Activated CD8-positive, alpha-beta memory T cell treated with anti-CD3 and anti-CD28 coated beads, Interleukin-2, amount 50 U/mL, for 24 hours (primary cell): ENCODE results near the gene ANKRD53.

Experiments used
- DNase-seq: peaks from one replicate; pipeline ENCODE4 v3.0.0-alpha.2; 2020; ENCODE audit errors: extremely low read depth

Gene ANKRD53

DNA sequence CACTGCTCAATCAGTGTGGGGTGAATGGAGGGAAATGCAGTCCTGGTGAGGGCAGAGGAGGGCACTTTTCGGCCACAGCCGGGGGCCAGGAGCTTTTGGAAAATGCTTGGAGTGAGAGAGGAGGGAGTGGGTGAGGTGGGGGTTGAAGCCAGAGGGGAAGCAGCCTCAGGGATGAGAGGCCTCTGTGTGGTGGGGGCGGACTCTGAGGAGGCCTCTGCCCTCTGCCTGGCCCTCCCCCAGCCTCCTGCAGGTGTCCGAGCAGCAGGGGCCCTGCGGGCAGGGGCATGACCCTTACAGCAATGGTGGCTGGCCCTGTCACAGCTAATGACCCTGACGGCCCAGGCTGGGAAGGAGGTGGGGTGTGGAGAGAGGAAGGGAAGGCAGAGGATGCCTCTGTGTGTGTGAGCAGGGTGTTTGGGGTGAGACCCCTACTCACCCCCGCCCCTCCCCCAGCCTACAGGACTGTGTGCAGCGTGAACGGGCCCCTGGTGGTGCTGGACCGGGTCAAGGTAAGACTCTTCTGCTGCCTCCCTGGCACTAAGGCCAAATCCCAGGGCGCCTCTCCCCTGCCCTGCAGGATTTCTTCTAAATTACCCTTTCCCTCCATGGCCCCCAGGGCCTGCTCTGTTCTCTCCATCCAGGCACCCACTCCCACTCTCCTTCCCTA lies 35.1 kb upstream of the ANKRD53 start:
- DNase-seq = no peak

DNA sequence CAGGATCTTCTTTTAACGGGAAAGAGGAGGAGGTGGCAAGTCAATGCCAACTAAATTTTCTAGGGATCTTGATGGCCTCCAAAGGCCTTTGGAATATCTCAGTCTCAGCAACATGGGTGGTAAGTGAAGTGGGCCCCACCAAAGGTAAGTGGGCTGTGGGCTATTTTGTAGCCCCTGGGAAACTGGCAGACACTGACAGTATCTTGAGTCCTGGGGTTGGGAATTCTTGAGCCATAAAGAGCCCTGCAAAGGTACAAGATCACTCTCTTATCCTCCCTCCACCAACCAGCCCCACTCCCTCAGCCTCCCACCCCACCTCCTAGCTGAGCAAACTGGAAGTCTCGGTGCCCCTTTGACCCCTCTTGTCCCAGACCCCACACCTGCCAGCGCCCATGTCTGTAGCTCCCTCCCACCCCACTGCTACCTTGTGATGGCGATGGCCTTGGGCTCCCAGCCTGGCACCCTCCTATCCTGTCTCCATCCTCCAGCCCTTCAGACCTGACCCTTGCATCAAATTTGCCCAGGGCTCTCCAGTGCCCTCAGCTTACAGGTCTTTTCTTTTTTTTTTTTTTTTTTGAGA lies 34.2 kb upstream of the ANKRD53 start:
- DNase-seq = no peak

DNA sequence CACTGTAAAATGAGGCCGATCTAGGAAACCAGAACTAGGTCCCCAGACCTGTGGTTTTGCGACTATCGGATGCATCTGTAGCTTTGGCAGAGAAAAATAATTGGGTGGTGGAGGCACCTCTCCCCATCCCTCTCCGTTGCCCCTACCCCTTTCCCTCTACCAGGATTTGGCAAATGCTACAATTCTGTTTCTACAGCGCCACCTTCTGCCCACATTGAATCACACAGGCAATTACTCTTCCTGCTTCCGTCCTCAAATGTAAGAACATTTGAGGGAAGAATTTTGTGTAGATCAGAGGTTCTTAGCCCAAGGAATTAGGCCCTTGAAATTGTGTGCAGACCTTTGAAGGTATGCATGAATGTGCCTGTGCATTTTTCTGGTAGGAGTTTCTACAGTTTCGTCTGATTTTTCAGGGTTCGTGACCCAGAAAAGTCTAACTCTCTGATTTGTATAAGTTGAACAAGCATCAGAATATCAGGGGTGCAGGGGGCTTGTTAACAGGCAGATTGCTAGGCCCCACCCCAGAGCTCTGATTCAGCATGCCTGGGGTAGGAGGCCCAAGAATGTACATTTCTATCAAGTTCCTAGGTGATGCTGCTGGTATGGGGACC lies 31.5 kb upstream of the ANKRD53 start:
- no peak for DNase-seq

DNA sequence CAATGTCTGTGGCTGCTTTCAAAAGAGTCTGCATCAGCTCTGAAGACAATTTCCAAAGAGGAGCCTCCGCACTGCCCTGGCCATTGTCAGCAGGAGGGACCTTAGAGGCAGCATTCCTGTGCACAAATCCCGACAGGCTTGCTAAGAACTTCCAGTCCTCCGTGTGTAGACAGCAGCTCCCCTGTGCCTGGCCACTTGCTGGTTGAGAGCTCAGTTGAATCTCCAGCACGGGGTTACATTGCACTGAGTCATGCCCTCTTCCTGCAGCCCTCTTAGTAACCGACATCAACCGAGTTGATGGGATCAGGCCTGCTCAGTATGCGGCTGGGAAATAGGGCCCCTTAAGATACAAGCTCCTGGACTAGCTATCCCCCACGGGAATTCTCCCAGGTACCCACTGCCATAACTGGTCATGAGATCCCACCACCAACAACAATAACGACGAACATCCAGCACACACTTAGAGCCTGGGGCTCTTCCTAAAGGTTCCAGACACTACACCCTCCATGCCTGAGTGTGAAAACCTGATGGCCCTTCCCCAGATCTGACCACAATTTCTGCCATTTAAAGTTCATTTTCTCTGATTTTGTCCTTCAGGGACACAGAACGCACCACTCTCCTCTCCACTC lies 30.8 kb upstream of the ANKRD53 start:
- no peak for DNase-seq

DNA sequence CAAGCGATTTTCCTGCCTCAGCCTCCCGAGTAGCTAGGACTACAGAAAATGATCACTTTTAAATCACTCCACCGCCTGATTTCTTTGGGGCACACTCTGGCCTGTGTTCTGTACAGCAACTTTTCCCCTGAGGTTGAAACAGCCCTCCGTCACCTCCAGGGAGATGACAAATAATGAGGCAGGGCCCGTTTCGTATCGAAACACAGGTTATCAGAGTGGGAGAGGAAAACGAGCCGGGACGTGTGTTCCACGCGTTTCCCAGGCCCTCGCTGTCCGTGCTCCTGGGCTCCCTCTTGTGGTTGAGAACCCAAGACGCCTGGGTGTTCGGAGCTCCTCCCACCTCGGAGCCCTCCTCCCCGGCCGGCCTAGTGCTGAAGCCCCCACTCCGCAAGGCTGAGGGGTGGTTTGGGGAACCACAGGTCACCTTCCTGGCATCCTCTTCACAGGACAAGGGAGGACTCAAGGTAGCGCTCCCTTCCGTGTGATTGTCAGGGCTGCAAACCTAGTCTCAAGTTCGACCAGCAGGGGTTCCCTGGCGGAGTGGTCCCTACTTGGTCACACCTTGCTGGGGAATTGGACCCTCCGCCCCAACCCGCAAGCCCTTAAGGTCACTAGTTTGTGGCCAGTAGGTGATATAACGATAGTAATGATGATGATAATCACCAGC lies 30.0 kb upstream of the ANKRD53 start:
- DNase-seq = peak; percentile 59

DNA sequence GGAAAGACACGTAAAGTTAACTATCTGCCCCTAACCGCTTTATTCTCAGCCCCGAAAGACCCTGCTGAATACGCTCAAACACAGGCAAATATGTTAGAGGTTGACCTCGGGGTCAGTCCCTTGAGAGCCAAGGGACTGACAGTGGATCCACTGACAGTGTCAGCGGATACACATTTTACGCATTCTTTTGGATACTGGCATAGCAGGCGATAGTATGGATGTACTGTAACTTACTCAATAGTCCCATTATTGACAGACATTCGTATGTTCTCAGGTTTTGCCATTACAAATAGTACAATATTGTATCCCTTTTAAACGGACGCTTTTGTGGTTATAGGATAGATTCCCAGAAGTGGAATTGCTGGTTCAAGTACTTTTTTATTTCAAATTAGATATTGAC lies 29.3 kb upstream of the ANKRD53 start:
- no peak for DNase-seq

DNA sequence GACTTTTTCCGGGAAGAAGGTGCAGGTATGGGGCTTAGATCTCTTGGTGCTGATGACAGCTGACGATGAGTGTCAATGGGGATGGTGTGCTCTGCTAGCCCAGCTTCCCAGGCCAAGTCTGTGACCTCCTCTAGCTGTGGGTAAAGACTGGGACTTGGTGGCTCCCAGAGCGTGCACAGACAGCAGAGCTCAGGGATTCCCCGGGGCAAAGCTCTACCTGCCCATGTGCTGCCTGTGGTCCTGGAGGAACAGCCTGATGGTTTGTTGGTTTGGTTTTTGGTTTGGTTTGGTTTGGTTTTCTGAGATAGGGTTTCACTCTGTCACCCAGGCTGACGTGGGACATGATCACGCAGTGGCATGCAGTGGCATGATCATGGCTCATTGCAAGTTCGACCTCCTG lies 23.5 kb upstream of the ANKRD53 start:
- no peak for DNase-seq

DNA sequence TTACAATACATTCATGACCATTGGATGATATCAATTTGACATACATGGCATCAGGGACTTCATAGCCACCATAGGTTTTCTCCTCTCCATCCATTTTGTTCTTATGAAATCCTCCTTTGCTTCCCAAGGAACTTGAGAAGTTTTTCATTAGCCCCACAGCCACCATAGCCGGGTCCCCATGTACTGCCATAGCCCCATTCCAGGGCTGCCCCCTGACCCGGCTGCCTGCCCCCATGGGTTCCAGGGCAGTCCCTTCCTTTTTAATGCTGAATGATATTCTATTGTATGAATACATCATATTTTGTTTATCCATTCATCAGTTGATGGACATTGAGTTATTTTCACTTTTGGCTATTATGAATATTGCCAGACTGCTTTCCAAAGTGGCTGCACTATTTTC lies 22.3 kb upstream of the ANKRD53 start:
- no peak for DNase-seq

DNA sequence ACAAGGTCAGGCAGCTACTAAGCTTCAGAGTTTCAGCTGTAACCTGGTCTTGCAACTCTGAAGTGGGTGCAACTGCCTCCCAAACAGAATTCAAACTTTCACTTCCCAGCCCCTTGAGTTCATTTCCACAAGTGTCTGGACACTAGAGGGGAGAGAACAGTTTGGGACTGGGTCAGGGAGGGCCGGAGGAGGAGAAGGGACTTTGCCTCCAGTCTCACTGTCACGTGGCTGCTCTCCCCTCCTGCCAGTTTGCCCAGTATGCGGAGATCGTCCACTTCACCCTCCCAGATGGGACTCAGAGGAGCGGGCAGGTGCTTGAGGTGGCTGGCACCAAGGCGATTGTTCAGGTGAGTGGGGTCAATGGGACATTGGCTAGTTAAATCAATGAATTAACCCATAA lies 20.6 kb upstream of the ANKRD53 start:
- DNase-seq = no peak

DNA sequence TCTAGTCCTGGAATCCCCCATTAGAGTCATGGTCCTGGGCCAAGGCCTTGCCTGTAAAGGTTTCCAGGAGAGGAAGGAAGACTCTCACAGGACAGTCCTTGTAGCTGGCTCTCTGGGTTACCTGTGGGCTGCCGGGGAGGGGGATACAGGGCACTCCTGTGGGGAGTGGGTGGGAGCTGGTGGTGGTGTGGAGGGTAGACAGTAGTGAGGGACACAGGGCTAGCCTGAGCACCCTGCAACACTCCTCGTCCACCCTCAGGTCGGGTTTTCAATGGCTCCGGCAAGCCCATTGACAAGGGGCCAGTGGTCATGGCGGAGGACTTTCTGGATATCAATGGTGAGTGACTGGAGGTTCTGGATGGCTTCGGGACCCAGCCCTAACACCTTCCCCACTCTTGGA lies 19.7 kb upstream of the ANKRD53 start:
- DNase-seq = no peak

DNA sequence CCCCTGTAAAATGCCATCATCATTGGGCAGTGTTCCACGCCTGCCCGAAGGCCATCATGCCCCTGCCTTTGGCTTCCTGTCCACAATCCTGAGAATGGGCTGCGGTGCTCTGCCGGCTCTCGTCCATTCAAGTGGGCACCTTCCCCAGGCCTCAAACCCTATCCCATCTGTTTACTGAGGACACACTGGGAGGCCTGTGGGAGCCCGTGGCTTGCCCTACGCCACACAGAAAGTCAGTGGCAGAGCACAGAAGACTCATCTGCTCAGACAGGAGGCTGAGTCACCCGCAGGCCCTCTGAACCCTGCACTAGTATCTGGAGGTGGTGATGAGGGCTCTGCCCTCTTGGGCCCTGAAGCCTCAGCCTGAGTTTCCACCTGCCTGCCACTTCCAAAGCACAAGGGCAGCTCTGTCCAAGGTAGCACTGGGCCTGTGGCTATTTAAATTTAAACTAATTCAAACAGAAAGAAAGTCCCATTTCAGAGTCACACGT lies 19.1 kb upstream of the ANKRD53 start:
- no peak for DNase-seq

DNA sequence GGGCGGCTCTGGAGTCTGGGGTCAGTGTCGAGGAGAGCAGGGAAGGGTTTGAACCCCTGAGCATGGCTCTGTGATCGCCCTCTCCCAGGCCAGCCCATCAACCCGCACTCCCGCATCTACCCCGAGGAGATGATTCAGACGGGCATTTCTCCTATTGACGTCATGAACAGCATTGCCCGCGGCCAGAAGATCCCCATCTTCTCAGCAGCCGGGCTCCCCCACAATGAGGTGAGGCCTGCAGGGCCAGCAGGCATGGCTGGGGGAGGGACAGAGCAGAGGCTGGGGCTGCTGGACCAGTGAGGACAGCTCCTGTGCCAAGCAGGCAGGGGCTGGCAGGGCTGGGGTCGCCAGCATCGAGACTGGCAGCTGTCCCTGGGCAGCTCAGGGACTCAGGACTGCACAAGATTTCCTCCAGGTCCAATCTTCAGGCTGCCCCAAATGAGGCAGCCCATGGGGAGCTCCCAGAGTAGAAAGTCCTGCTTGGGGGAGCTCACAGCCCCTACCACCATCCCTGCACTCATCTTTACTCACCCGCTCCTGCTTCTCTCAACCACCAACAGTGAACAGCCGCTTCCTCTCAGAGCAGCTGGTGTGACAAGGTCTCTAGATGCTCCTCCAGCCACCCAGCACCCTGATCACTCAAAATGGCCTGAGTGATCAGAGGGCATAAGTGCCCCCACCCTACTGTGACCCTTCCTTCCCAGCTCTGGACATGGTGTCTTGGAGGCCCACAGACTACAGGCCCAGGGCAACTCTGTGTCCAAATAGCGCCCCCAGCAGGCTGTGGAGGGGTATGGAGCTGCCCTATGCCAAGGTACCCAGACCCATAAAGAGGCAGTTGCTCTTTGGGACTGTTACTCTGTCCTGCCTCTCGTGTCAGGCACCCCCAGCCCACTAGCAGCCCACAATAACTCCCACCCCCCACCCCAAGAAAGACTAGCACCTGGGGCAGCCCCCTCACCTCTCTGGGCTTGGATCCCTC lies 18.3 kb upstream of the ANKRD53 start:
- no peak for DNase-seq

DNA sequence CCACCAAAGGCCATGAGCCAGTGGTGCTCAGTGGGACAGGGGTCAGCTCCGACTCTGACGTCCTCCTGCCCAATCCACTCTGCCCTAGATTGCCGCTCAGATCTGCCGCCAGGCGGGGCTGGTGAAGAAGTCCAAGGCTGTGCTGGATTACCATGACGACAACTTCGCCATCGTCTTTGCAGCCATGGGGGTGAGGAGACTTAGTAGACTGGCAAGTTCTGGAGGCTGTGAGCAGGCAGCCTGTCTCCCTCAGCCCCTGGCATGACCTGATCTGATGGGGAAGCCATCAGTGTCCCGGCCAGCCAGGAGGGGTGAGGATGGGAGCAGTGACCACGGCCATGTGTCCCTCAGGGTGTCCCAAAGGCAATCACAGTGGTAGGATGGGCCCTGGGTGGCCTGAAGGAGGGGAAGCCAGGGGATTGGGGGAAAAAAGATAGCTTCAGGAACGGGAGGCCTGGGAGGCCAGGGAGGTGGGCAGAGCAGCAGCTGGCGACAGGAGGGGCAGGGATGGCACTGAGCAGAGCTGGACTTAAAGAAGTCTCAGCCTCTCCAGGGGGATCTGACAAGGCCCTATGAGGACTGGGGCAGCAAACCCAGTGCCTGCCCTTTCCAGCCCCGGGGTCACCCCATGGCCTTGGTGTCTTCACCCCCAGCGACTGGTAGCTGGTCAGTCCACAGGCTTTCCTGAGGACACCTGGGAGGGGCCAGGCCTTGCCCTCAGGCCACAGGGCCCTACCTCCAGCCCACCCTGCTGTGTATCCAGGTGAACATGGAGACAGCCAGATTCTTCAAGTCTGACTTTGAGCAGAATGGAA lies 17.4 kb upstream of the ANKRD53 start:
- DNase-seq = no peak

DNA sequence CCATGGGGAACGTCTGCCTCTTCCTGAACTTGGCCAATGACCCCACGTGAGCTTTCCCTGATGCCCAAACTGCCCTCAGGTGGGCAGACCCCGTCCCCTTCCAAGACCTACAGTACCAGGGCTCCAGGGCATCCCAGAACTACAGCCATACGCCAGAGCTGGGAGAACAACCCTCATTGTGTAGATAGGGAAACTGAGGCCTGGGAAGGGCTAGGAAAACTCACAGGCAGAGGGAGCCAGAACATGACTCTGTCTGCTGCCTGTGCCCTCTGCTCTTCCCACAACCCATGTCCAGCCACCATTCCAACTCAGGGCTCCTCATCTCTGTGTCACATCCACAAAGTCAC lies 16.8 kb upstream of the ANKRD53 start:
- DNase-seq = no peak

DNA sequence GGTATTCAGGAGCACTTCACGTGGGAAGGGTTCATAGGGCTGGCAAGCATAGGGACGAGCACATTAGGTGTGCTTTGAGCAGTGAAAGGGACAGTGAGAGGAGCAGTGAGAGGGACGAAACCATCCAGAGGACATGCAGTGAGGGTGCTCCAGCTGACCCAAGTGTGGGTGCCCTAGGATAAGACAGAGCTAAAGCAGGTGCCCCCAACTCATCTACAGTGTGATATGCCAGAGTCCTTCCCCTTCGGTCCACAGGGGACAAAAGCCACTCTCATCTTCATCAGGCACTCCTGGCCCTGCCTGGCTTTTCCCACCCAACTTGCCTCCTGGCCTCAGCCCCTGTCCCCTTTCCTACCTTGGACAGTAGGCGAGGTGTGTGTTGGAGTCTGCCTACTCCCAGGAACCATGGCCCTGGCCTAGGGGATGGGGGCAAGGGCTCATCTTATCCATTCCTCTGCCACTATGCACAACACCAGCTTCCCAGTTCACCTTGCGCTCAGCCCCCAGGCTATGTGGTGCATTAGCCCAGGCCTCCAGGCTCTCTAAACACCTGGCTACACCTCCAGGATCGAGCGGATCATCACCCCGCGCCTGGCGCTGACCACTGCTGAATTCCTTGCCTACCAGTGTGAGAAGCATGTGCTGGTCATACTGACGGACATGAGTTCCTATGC lies 16.1 kb upstream of the ANKRD53 start:
- no peak for DNase-seq

DNA sequence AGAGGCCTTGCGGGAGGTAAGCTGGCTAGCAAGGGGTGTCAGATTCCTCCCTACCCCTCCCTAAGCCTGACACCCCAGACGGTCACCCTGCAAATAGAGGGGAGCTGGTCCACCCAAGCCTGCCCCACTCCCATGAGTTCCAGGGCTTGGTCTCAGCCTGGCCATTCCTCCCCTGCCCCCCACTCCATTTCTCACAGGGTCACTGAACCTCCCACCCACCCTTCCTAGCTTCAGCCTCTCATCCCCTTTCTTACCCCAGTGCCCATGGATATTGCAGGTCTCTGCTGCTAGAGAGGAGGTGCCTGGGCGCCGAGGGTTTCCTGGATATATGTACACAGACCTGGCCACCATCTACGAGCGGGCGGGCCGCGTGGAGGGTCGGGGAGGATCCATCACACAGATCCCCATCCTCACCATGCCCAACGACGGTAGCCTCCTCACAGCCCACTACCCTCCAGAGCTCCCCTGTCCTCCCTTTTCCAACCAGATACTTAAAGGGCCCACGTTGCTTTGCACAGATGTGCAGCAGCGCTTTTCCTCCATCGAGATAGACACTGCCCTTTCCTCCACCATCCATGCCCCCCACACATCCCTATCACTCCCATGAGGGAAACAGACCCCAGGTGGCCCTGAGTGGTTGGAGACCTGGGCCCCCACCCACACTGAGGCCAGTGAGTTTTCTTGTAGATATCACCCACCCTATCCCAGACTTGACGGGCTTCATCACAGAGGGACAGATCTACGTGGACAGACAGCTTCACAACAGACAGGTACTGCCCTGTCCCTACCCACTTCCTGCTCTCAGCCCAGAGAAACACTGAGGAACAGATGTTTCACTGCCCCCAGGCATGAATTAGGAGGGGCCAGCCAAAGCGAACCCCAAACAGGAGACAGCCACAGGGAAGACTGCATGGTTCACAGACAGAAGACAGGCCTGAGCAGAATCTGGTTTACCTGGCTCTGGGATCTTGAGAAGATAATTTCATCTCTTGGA lies 15.2 kb upstream of the ANKRD53 start:
- no peak for DNase-seq

DNA sequence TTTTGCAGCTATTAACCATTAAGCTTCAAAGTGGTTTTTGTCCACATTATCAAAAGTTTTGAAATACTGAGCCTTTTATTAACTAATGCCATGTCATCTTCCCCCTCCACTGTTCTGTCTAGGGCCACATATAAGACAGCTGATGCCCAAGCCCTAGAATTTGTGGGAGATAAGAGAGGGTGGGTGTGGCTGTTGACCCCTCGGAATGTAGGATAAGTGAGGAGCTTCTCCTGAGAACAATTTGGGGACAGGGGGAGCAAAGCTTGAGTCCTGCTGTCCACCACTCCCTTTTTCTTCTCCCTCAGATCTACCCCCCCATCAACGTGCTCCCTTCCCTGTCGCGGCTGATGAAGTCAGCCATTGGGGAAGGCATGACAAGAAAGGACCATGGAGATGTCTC lies 14.3 kb upstream of the ANKRD53 start:
- DNase-seq = no peak

DNA sequence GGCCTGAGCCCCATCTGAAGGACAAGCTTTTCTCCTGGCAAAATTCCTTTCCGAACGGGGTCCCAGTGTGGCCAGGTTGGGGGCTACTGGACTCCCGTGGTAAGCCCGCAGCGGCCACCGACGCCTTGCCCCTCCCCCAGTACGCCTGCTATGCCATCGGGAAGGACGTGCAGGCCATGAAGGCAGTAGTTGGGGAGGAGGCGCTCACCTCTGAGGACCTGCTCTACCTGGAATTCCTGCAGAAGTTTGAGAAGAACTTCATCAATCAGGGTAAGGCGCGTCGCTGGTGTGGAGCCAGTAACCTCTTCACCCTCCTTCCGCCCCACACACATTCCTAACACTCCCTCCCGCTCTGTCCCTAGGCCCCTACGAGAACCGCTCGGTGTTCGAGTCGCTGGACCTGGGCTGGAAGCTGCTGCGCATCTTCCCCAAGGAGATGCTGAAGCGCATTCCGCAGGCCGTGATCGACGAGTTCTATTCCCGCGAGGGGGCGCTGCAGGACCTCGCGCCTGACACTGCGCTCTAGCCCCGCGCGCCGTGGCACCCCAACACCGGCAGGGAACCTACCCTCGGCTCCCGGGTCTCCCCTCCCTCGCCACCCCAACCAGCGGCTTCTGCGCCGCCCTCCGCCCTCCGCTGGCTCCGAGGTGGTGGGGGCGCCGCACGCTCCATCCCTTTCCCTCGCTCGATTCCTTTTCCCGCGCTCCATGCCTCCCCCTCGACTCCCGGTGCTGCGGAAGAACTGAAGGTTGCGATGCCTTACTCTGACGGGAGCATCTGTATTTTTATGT lies 13.6 kb upstream of the ANKRD53 start:
- DNase-seq = peak; percentile 41
